Activated naive CD4-positive, alpha-beta T cell treated with anti-CD3 and anti-CD28 coated beads, Interleukin-2, amount 10 ng/mL, durations not matched to agents 5 hours and 36 hours (primary cell): ENCODE data around the gene TCEA3. TPM values are rescaled to one million over a fixed set of nuclear protein-coding genes. Genes with fewer than 3 reads are reported as not detected.

Experiments used
- total RNA-seq, 2 experiments: library from RNA; stranded (reverse); gene quantifications; one replicate each; pipeline ENCODE4 v1.2.3, GENCODE V29; 2021

TCEA3 gene
- total RNA-seq: 10 to 100 TPM; 59.4 to 62.2 TPM

DNA sequence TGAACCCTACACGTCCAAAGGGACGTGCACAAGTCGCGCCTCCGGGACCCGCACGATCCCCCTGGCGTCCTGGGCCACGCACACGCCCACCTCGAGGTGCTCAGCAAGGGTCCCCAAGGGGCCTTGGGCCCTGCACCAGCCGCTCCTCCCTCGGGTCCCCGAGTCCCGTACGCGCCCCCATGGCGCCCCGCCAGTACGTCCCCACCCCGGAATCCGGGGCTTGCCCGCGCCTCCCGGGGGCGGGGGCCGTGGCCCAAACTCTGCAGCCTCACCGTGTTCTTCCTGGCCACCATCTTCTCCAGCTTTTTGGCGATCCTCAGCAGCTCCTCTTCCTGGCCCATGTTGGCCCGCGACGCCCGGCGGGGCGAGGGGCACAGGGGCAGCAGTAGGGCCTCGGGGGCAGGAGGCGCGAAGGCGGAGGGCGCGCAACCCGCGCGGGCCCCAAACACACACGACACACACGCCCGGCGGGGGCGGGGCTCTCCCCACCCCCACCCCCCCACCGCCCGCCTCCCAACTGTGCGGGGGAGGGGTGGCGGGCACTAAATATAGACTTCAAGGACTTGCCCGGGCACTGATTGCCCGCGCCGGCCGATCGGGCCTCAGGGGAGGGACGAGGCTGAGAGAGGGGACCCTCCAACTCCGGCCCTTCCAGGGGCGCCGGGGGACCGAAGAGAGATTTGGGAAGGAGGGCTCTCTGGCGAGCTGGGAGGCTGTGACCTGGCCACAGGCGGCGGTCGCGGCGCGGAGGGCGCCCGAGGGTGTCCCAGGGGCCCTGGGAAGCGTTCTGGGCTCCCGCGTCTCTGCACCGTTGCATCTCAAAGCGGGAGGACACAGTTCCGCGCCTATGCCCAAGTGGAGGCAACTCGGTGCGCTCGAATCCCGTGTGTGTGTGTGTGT lies at the start of gene TCEA3:
TCEA3 (minus strand) TSS at position 456 of the 900 bp plus-strand sequence; CDS start at position 341, 115 bp downstream.

DNA sequence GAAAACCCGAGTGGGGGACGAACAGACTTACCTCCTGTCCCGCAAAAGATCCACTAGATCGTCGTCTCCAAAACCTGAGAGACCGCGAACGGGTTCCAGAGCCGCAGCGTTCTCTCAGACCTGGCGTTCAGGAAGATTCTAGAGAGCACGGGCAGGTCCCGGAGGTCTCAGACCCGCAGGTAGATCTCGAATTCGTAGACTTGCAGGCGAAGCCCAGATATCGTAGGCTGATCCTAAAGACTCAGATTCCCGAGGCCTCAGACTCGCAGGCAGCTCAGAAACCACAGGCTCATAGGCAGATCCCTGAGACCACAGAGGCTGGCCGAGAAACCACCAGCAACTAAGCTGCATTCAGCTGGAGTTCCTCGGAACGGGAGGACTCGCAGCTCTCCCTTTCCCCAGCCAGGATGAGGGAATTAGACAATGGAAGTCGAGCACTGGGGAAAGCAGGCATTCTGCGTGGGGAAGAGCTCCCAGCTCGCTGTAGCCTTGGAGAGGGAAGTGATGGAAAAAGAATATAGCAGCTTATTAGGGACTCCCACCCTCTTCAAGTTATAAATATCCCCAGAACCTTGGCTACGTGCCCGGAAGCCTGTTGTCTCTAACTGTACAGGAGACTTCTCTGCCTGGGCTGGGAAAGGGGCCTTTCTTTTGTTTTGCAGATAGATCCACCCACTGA lies 55.1 kb downstream of the TCEA3 start, which contains the start of gene ZNF436:
ZNF436 (minus strand) TSS at position 502 of the 679 bp plus-strand sequence. CDS start 1,831 bp downstream, outside the sequence.

DNA sequence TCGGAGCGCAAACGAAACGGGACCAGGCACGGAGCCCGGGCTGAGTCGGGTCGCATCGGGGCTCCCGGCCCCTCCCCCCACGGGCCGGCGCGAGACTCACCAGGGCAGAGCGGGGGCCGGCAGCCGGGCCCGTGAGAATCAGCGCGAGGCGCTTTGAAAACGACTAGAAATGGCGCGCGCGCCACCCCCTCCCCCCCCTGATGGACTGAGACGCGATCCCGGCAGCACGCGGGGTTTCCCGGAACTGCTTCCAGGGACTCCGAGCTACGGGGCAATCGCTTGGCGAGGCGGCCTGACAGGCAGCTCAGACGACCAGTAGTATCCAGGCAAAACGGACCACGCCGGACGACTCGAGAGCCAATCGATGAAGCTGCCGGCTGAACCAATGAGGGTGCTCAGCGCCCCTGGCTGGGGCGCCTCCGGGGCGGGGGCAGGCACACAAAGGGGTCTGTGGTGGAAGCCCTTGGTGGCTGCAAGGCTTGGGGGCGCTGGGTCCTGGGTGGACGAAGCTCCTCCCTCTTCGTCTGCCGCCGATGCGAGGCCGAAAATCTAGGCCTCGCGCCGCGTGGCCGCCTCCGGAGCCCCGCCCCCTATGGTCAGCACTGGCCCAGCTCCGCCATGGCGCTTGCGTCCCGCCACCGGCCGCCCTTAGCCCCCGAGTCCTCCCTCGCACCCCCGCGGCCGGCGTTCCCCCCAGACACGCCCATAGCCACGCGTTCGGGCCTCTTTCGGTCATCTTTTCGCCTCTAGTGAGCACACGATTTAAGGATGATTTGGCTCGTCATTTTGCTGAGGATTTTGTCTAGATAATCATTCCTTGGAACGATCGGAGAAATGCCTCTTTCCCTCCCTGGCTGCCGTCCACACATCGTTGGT lies 80.2 kb downstream of the TCEA3 start, which contains the start of gene HNRNPR:
HNRNPR (minus strand) TSS at position 174 of the 876 bp plus-strand sequence. CDS start 3,276 bp downstream, outside the sequence.

Other genes with a start within 250 kb of the TCEA3 start
- not detected for gene HTR1D, start 207.2 kb downstream of the TCEA3 start, total RNA-seq
- gene HNRNPR, start 80.5 kb downstream of the TCEA3 start, total RNA-seq: 100 to 1,000 TPM; 157 to 163 TPM
- gene ZNF436, start 54.9 kb downstream of the TCEA3 start, total RNA-seq: 1 to 10 TPM; 7.2 to 7.3 TPM
- under 1 TPM; 0.25 to 0.53 TPM for gene ASAP3, start 59.4 kb upstream of the TCEA3 start, total RNA-seq
- 10 to 100 TPM; 53.4 to 54.5 TPM for gene E2F2, start 106.5 kb upstream of the TCEA3 start, total RNA-seq
- gene ID3, start 134.8 kb upstream of the TCEA3 start, total RNA-seq: 10 to 100 TPM; 32.0 TPM